CD4-positive, alpha-beta T cell (primary cell): ENCODE measurements around the gene SLC7A6. TPM values are rescaled to one million over a fixed set of nuclear protein-coding genes. Genes with fewer than 3 reads are reported as not detected.

Experiments
- ATAC-seq: fragments of 200-7000 bp; cut with Tn5 transposase; one replicate; pipeline ENCODE4 v1.10.0; 2022; ENCODE audit warnings: mild to moderate bottlenecking; ENCODE audit not compliant: poor library complexity
- CTCF ChIA-PET: fragments of 350-600 bp; sonication (Branson Sonifier 250); formaldehyde crosslinking; loops from one replicate; lab custom pipeline; 2021; ENCODE audit warnings: antibody characterized with exemption, inconsistent platforms; lab: Charles Lee
- POLR2A ChIA-PET: fragments of 350-600 bp; sonication (Branson Sonifier 250); formaldehyde crosslinking; loops from one replicate; lab custom pipeline; 2021; ENCODE audit warnings: antibody characterized with exemption, inconsistent platforms; lab: Charles Lee
- DNase-seq, 14 experiments: peaks; one replicate each; pipeline ENCODE4 v3.0.0-alpha.2; 2013 to 2020; ENCODE audit warnings: mixed read lengths in 2 of 14
- H3K27ac ChIP-seq, 2 donors: one replicate each; pipeline versions ENCODE4 v1.5.1 to v1.7.0; 2013; ENCODE audit warnings: low read length in 2 of 2, low read depth in 1 of 2, mild to moderate bottlenecking in 1 of 2
- H3K27me3 ChIP-seq, 2 experiments: 1 replicate in 1 of 2; 2 replicates in 1 of 2; pipeline versions ENCODE4 v1.6.1 to v1.7.0; 2013; ENCODE audit warnings: low read length in 2 of 2, control low read depth in 1 of 2, mild to moderate bottlenecking in 1 of 2, moderate library complexity in 1 of 2; ENCODE audit not compliant: insufficient read depth in 2 of 2, control insufficient read depth in 1 of 2
- H3K36me3 ChIP-seq: one replicate; pipeline ENCODE4 v1.6.1; 2013; ENCODE audit warnings: low read length, control low read depth; ENCODE audit not compliant: insufficient read depth
- H3K4me1 ChIP-seq: one replicate; pipeline ENCODE4 v1.6.1; 2013; ENCODE audit warnings: low read length, control low read depth; ENCODE audit not compliant: insufficient read depth
- H3K4me3 ChIP-seq: one replicate; pipeline ENCODE4 v1.5.1; 2013; ENCODE audit warnings: mild to moderate bottlenecking, low read length, moderate library complexity
- H3K9me3 ChIP-seq, 2 experiments: 1 replicate in 1 of 2; 2 replicates in 1 of 2; pipeline versions ENCODE4 v1.6.1 to v1.7.0; 2013; ENCODE audit warnings: low read length in 2 of 2, mild to moderate bottlenecking in 2 of 2, control low read depth in 1 of 2, moderate library complexity in 1 of 2; ENCODE audit not compliant: control insufficient read depth in 1 of 2, insufficient read depth in 1 of 2
- H3K27ac Mint-ChIP-seq: one replicate; pipeline ENCODE4 v1.8.0; 2020; ENCODE audit warnings: mixed read lengths
- H3K27me3 Mint-ChIP-seq: one replicate; pipeline ENCODE4 v1.8.0; 2021; ENCODE audit warnings: mixed read lengths
- H3K36me3 Mint-ChIP-seq: one replicate; pipeline ENCODE4 v1.8.0; 2021; ENCODE audit warnings: low read depth, mixed read lengths
- H3K4me1 Mint-ChIP-seq: one replicate; pipeline ENCODE4 v1.8.0; 2021; ENCODE audit warnings: low read depth, mixed read lengths
- H3K4me3 Mint-ChIP-seq: one replicate; pipeline ENCODE4 v1.8.0; 2020; ENCODE audit warnings: mild to moderate bottlenecking, mixed read lengths
- H3K9me3 Mint-ChIP-seq: one replicate; pipeline ENCODE4 v1.8.0; 2020; ENCODE audit warnings: mixed read lengths
- CTCF ChIP-seq: fragments of 200-600 bp; IDR thresholded peaks from one replicate; pipeline ENCODE4 v1.8.0; 2022; ENCODE audit warnings: antibody characterized with exemption, mild to moderate bottlenecking
- intact Hi-C, 2 experiments: fragments of 100-400 bp; cut with DNase I in 1 of 2; cut with micrococcal nuclease in 1 of 2; formaldehyde crosslinking; loops; one replicate each; pipeline versions ENCODE4 v1.15.1 to v1.9.0; 2023 to 2025; cut with DNase I, micrococcal nuclease
- total RNA-seq, 174 experiments: library from RNA in 2 of 174; stranded (reverse) in 2 of 174; gene quantifications; one replicate each; pipeline ENCODE4 v1.2.3 and lab custom pipeline; 2021 to 2026

Gene SLC7A6
- total RNA-seq, 2 experiments from 2014 or later = 187 to 197 TPM

DNA sequence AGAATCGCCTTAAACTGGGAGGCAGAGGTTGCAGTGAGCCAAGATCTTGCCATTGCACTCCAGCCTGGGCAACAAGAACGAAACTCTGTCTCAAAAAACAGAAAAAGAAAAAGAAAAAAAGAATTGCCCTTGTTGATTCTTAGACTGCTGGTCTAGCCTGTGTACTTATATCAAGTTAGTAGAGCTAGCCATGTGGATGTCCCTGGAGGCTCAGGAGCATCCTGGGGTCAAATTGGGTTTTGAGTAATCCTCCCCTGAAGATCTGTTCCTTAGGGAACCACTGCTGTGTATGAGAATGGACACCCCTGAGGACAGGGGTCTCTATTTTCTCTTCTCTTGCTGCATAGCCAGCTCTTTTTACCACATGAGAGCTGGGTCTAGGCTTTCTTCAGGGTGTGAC, 24.9 kb downstream of the SLC7A6 start:
- peaks cover 97% of the 10 kb centered on the region for H3K4me1 ChIP-seq
- peaks cover 80% of the 10 kb centered on the region for H3K36me3 Mint-ChIP-seq

DNA sequence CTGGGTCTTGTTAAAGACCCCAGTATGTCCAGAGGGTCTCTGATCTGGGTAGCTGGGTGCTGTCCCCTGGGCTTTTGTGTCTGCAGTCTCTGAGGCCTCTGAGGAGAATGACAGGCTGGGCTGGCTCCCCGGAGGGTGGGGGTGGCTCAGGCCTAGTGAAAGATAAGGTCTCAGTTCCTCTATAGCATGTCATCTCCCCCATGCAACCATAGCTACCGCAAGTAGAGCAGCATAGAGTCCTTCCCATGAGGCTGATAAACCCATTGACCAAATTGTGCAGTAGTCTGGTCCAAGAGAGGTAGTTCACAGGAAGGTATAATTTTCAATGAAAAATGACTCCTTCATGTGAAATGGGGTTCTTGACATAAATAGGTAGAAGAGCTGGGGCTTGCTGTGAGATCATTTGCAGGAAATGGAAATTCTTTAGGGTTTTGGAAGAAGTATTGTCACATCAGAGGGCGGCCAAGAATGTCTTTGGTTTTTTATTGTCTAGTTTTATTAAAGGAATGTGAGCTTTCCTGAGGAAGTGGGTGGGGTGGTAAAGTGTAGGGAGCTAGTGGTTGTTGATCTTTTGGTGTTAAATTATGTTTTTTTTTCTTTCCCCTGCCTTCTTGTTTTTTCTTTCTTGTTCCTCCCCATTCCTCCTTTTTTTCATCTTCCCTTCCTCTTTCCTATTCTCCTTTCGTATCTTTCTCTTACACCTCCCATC, 25.4 kb downstream of the SLC7A6 start:
- Histone ChIP-seq H3K27ac (peak overlapping the region; percentile 74 to 83), H3K4me3 (no peak overlapping the region), H3K4me1 (peaks cover 93% of the 10 kb centered on the region), H3K36me3 (peaks cover 54% of the 10 kb centered on the region), H3K9me3 (no peaks in the 10 kb centered on the region), H3K27me3 (no peaks in the 10 kb centered on the region)
- intact Hi-C loops = loop anchor here in 1 of 2 experiments (2.0 kb wide), 1 partner anchor 21 kb away; the partner anchor contains the start of genes PRMT7 and SLC7A6OS
- Mint-ChIP-seq H3K36me3 (peaks cover 80% of the 10 kb centered on the region), H3K4me3 (peak overlapping the region; percentile 70), H3K27me3 (no peaks in the 10 kb centered on the region), H3K4me1 (peaks cover 87% of the 10 kb centered on the region), H3K9me3 (no peaks in the 10 kb centered on the region), H3K27ac (peak overlapping the region; percentile 87)
- no peak for TF ChIP-seq CTCF
- POLR2A ChIA-PET = interaction anchor here (1.0 to 14.1 kb wide), 8 partner anchors 10 to 62 kb away, joined by 3 to 271 read pairs (median 17); partner anchors contain the start of genes PRMT7, SLC7A6 and SLC7A6OS
- peak in 10 of 14 experiments; percentile 27 to 68 (median 40) for DNase-seq
- CTCF ChIA-PET = interaction anchor here (0.6 to 23.0 kb wide), 5 partner anchors 8 to 1131 kb away, joined by 3 to 278 read pairs (median 4); partner anchors contain the start of gene SLC7A6
- ATAC-seq = peak; percentile 38

More for the DNA sequence above, 24.9 kb downstream of the SLC7A6 start:
- Mint-ChIP-seq H3K27me3 (no peaks in the 10 kb centered on the region), H3K27ac (peak overlapping the region; percentile 87), H3K9me3 (no peaks in the 10 kb centered on the region), H3K4me1 (peaks cover 89% of the 10 kb centered on the region), H3K4me3 (peak overlapping the region; percentile 70)
- DNase-seq = no peak
- Histone ChIP-seq H3K4me3 (no peak overlapping the region), H3K27ac (peak overlapping the region; percentile 74 to 83), H3K36me3 (peaks cover 48% of the 10 kb centered on the region), H3K27me3 (no peaks in the 10 kb centered on the region), H3K9me3 (no peaks in the 10 kb centered on the region)
- ChIA-PET POLR2A (interaction anchor here (1.0 to 14.1 kb wide), 7 partner anchors 10 to 61 kb away, joined by 3 to 271 read pairs (median 25); partner anchors contain the start of genes PRMT7, SLC7A6 and SLC7A6OS), CTCF (interaction anchor here (1.3 to 23.0 kb wide), 3 partner anchors 17 to 39 kb away, joined by 3 to 278 read pairs (median 14); partner anchors contain the start of gene SLC7A6)
- intact Hi-C loops = no loop called here
- TF ChIP-seq CTCF = no peak
- no peak for ATAC-seq

DNA sequence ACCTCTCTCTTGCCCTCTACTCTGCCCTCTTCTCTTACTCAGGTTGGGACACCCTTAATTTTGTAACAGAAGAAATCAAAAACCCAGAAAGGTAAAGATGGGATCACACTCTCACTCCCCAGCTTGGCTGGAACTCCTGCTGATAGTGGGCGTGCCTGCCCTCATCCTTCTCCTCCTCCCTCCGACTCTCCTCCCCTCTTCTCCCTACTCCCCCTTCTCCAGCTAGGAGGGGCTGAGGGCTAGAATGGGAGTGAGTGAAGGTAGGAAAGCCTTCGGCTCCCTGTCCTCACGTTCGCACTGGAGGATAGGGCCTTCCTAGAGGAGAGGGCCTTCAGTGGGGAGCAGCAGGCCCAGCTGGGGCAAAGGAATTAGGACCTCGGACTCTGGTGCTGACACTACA, 26.1 kb downstream of the SLC7A6 start:
- H3K27ac ChIP-seq = peak overlapping the region; percentile 74 to 83
- no peak for TF ChIP-seq CTCF

More for the DNA sequence above, 26.1 kb downstream of the SLC7A6 start:
- ATAC-seq (no peak), DNase-seq (no peak)
- Histone ChIP-seq H3K36me3 (peaks cover 61% of the 10 kb centered on the region), H3K27me3 (no peaks in the 10 kb centered on the region), H3K4me1 (peaks cover 87% of the 10 kb centered on the region), H3K4me3 (no peak overlapping the region), H3K9me3 (no peaks in the 10 kb centered on the region)
- H3K4me3 Mint-ChIP-seq = peak overlapping the region; percentile 70
- POLR2A ChIA-PET = interaction anchor here (1.0 to 14.1 kb wide), 10 partner anchors 9 to 62 kb away, joined by 3 to 271 read pairs (median 13); partner anchors contain the start of genes PRMT7, SLC7A6 and SLC7A6OS
- peaks cover 80% of the 10 kb centered on the region for H3K4me1 Mint-ChIP-seq
- CTCF ChIA-PET = interaction anchor here (0.6 to 23.0 kb wide), 5 partner anchors 9 to 1131 kb away, joined by 3 to 278 read pairs (median 4); partner anchors contain the start of gene SLC7A6
- H3K27me3 Mint-ChIP-seq = no peaks in the 10 kb centered on the region
- H3K36me3 Mint-ChIP-seq = peaks cover 82% of the 10 kb centered on the region
- H3K27ac Mint-ChIP-seq = peak overlapping the region; percentile 87
- H3K9me3 Mint-ChIP-seq = no peaks in the 10 kb centered on the region
- intact Hi-C loops = loop anchor here in 1 of 2 experiments (2.0 kb wide), 1 partner anchor 20 kb away; the partner anchor contains the start of genes PRMT7 and SLC7A6OS
